Activated naive CD8-positive, alpha-beta T cell treated with anti-CD3 and anti-CD28 coated beads, Interleukin-2, amount 10 ng/mL, durations not matched to agents 7 days and 5 days (primary cell): Measurements from ENCODE around the gene RAB11B. TPM values are rescaled to one million over a fixed set of nuclear protein-coding genes. Genes with fewer than 3 reads are reported as not detected.
A peak's percentile ranks its signal among the peaks of the same experiment; 100 is the strongest.
"Not testable (repeated sequence)": the region's sequence is repeated elsewhere in the genome, so short reads cannot be mapped to it uniquely, and the experiment has no call there.

Source experiments
- ATAC-seq: fragments of 150-1000 bp; cut with Tn5 transposase; one replicate; pipeline ENCODE4 v1.10.0; 2021; ENCODE audit warnings: low read depth, moderate library complexity
- POLR2A ChIA-PET: fragments of 350-600 bp; sonication (Branson Sonifier 250); formaldehyde crosslinking; loops from one replicate; lab custom pipeline; 2021; ENCODE audit warnings: antibody characterized with exemption; lab: Charles Lee
- DNase-seq: peaks from one replicate; pipeline ENCODE4 v3.0.0; 2021
- H3K27ac Mint-ChIP-seq: one replicate; pipeline ENCODE4 v1.8.0; 2022; ENCODE audit warnings: mild to moderate bottlenecking, mixed read lengths
- H3K27me3 Mint-ChIP-seq: one replicate; pipeline ENCODE4 v1.8.0; 2022; ENCODE audit warnings: mild to moderate bottlenecking, moderate library complexity, mixed read lengths
- H3K36me3 Mint-ChIP-seq: one replicate; pipeline ENCODE4 v1.8.0; 2021; ENCODE audit warnings: mild to moderate bottlenecking, mixed read lengths
- H3K4me1 Mint-ChIP-seq: one replicate; pipeline ENCODE4 v1.8.0; 2021; ENCODE audit warnings: mixed read lengths
- H3K4me3 Mint-ChIP-seq: one replicate; pipeline ENCODE4 v1.8.0; 2022; ENCODE audit warnings: mild to moderate bottlenecking, moderate library complexity, mixed read lengths
- H3K9me3 Mint-ChIP-seq: one replicate; pipeline ENCODE4 v1.8.0; 2021; ENCODE audit warnings: mixed read lengths
- total RNA-seq, 2 experiments: library from RNA; stranded (reverse); gene quantifications; one replicate each; pipeline ENCODE4 v1.2.3, GENCODE V29; 2021

Gene RAB11B
- total RNA-seq, 2 experiments from 2014 or later, result 98.8 to 103 TPM

DNA sequence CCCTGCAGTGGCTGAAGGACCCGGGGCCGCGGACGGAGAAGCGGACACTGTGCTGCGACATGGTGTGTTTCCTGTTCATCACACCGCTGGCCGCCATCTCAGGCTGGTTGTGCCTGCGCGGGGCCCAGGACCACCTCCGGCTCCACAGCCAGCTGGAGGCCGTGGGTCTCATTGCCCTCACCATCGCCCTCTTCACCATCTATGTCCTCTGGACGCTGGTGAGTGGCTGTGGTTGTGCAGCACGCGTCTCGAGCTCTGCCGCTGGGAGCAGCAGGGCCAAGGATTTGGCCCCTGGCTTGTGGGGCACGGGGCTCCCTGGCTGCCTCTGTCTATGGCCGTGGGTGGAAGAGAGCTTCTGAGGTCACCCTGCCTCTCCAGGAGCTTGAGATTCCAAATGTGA lies 40.5 kb downstream of the RAB11B start:
- no peak overlapping the region for H3K4me3 Mint-ChIP-seq
- ATAC-seq, result no peak
- H3K4me1 Mint-ChIP-seq, result peaks cover 4% of the 10 kb centered on the region
- no peaks in the 10 kb centered on the region for H3K27me3 Mint-ChIP-seq
- H3K27ac Mint-ChIP-seq, result no peak overlapping the region
- H3K36me3 Mint-ChIP-seq, result peaks cover 10% of the 10 kb centered on the region
- no peak for DNase-seq
- POLR2A ChIA-PET, result no interaction called here
- H3K9me3 Mint-ChIP-seq, result no peaks in the 10 kb centered on the region

DNA sequence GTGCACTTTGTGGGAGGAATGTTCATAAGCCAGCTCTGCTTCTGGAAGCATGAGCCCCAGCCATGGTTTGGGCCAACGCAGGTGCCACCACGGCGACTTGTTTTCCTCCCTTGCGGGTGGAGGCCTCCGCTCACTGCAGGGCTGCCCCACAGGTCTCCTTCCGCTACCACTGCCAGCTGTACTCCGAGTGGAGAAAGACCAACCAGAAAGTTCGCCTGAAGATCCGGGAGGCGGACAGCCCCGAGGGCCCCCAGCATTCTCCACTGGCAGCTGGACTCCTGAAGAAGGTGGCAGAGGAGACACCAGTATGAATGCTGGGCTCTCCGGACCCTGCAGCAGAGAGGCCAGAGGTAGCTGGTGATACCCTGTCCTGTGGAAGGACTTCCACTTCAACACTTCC lies 48.1 kb downstream of the RAB11B start:
- Mint-ChIP-seq H3K27ac (no peak overlapping the region), H3K4me1 (peaks cover 8% of the 10 kb centered on the region), H3K4me3 (no peak overlapping the region), H3K27me3 (peaks cover 1% of the 10 kb centered on the region), H3K9me3 (no peaks in the 10 kb centered on the region), H3K36me3 (peaks cover 4% of the 10 kb centered on the region)
- ATAC-seq (no peak), DNase-seq (no peak)
- POLR2A ChIA-PET, result interaction anchor here (0.7 kb wide), 1 partner anchor 87 kb away, joined by 3 read pairs; no protein-coding TSS in a partner anchor

DNA sequence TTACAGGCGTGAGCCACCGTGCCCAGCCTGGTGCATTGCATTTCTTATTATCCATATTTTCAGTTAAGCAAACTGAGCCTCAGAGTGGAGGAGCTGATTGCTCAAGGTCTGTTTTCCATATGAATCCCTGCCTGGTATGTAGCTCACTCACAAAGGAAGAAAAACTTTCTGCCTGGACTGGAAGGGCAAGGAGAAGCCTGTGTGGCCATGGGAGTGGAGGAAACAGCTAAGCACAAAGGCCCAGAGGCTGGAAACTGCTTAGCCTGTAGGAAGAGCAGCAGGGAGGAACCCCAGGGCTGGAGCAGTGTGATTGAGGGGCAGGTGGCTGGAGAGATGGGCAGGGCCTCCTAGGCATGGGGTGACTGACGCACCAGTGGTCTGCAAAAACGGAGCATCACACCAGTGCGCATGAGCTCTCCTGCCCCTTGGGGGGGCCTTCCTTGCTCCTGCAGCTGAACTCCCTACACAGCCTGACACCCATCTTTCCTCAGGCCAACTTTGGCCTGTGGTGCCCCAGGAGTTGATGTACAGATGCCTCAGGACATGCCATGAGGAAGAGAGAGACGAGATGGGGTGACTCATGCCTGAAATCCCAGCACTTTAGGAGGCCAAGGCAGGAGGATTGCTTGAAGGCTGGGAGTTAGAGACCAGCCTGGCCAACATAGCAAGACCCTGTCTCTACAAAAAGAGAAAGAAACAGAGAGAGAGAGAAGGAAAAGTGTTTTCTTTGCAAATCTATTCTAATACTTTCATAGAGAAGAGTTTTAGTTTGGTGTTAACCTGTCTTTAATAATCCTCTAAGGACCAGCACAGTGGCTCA lies 51.8 kb downstream of the RAB11B start:
- ATAC-seq (no peak), DNase-seq (no peak)
- peaks cover 5% of the 10 kb centered on the region for H3K36me3 Mint-ChIP-seq
- H3K27ac Mint-ChIP-seq, result no peak overlapping the region
- no peaks in the 10 kb centered on the region for H3K9me3 Mint-ChIP-seq
- H3K27me3 Mint-ChIP-seq, result peaks cover 4% of the 10 kb centered on the region
- H3K4me1 Mint-ChIP-seq, result peaks cover 13% of the 10 kb centered on the region
- no peak overlapping the region for H3K4me3 Mint-ChIP-seq
- POLR2A ChIA-PET, result interaction anchor here (0.6 kb wide), 1 partner anchor 13 kb away, joined by 4 read pairs; no protein-coding TSS in a partner anchor

DNA sequence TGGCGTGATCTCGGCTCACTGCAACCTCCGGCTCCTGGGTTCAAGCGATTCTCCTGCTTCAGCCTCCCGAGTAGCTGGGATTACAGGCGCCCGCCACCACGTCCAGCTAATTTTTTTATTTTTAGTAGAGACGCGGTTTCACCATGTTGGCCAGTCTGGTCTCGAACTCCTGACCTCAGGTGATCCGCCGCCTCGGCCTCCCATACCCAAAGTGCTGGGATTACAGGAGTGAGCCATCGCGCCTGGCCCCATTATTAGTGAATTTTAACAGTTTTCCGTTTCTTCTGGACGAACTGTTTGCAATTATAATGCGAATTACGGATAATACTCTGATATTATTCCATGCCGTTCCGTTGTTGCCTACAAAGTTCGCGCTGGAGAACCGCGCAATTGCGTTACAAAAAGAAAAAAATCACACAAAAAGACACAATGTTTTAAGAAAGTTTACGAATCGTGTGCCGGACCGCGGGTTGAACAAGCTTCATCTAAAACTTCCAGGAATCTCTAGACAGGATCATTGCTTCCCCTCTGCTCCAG lies 54.0 kb downstream of the RAB11B start:
- DNase-seq, ATAC-seq, H3K9me3 Mint-ChIP-seq, H3K27me3 Mint-ChIP-seq: not testable (repeated sequence)
- POLR2A ChIA-PET, result interaction anchor here (0.6 to 3.2 kb wide), 15 partner anchors 8 to 234 kb away, joined by 3 to 32 read pairs (median 5); partner anchors contain the start of genes MARCHF2 and ZNF414
- Mint-ChIP-seq H3K27ac (peak overlapping the region; percentile 99), H3K4me3 (peak overlapping the region; percentile 100), H3K4me1 (peaks cover 30% of the 10 kb centered on the region), H3K36me3 (peaks cover 12% of the 10 kb centered on the region)

DNA sequence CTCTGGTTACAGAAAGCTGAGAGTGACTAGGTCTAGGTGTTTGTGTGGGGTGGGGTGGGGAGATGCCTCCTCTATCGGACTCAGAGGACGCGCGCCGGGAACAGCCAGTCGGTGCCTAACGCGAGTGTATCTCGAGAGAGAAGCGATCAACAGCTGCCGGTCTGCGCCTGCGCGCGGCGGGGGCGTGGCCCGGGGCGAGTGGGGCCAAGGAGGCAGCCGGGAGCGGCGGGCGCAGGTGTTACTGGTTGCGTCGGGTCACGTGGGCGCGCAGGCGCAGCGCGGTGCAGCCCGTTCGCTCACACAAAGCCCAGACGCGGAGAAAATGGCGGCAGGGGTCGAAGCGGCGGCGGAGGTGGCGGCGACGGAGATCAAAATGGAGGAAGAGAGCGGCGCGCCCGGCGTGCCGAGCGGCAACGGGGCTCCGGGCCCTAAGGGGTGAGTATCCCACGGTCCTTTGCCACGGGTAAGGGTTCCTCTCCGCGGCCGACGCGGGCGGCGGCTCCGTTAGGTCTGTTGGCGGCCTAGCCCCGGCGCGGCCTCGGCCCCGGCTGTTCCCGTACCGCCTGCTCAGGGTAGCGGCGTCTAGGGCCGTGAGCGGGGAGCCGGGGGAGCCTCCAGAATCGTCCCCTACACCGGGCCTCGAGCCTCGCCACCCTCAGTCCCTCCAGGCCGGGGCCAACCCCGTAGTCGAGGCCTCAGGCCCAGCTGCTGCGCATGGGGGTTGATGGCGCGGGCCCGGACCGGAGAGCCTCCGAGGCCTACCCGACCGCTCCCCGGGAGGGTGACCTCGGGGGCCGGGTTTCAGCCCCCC lies 54.7 kb downstream of the RAB11B start, which contains the start of gene HNRNPM:
Gene HNRNPM (plus strand): TSS at position 299 of the 811 bp plus-strand sequence. CDS start 24 bp downstream, at position 323.
- POLR2A ChIA-PET, result interaction anchor here (0.6 to 3.2 kb wide), 15 partner anchors 9 to 126 kb away, joined by 3 to 32 read pairs (median 5); partner anchors contain the start of genes MARCHF2 and ZNF414
- Mint-ChIP-seq H3K36me3 (peaks cover 12% of the 10 kb centered on the region), H3K4me1 (peaks cover 33% of the 10 kb centered on the region), H3K9me3 (no peaks in the 10 kb centered on the region), H3K4me3 (peak within 1 kb of the TSS; percentile 100), H3K27me3 (peaks cover 4% of the 10 kb centered on the region), H3K27ac (peak within 1 kb of the TSS; percentile 99)
- DNase-seq (peak; percentile 100), ATAC-seq (peak; percentile 96)

DNA sequence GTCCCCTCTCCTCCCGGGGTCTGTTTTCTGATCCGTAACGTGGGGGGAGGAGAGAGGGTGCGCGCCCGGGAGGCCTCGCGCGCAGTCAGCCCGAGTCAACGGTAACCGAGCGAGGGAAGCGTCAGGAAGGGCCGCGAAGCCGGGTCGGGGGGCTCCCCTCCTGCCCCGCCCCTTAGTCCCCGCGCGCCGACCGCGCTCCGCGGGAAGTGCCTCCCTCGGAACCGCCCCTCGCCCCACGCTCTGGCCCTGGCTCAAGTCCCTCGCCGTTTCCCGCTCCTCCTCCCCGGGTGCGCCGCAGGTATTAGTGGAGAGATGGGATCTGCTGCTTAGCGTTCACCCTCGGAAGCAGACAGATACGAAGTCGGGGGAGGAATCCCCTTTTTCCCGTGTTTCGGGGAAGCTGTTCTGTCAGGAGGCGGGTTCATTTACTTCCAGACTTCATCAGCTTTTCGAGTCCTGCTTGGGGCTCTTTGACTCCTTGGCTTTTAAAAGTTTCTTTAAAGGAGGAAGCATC lies 55.4 kb downstream of the RAB11B start:
- peak; percentile 72 for DNase-seq
- H3K4me1 Mint-ChIP-seq, result peaks cover 37% of the 10 kb centered on the region

DNA sequence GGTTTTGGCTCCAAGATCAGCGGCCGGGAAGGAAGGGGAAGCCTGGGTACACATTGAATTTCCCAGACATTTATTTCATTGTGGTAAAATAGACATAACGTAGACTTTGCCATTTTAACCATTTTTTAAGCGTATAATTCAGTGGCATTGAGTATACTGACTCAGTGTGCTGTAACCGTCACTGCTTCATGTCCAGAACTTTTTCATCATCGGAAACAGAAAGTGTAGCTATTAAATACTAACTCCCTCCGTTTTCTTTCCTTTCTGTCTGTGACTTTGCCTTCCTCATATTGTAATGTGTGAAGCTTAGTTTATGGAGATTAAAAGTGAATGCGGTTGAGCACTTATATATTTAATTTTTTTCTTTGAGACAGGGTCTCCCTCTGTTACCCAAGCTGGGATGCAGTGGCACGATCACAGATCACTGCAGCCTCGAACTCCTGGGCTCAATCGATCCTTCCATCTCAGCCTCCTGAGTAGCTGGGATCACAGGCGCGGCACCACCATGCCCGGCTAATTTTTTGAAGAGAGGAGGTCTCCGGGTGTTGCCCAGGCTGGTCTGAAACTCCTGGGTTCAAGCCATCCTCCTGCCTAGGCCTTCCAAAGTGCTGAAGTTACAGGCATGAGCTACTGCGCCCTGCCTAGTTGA lies 56.0 kb downstream of the RAB11B start:
- peaks cover 4% of the 10 kb centered on the region for H3K27me3 Mint-ChIP-seq
- H3K36me3 Mint-ChIP-seq, result peaks cover 12% of the 10 kb centered on the region
- H3K4me3 Mint-ChIP-seq, result peak overlapping the region; percentile 87
- H3K27ac Mint-ChIP-seq, result peak overlapping the region; percentile 80
- ATAC-seq (no peak), DNase-seq (no peak)
- no peaks in the 10 kb centered on the region for H3K9me3 Mint-ChIP-seq
- POLR2A ChIA-PET, result interaction anchor here (0.5 to 3.2 kb wide), 8 partner anchors 28 to 124 kb away, joined by 3 to 32 read pairs (median 4); partner anchors contain the start of genes MARCHF2 and ZNF414
- H3K4me1 Mint-ChIP-seq, result peaks cover 39% of the 10 kb centered on the region

More for the DNA sequence above, 55.4 kb downstream of the RAB11B start:
- H3K9me3 Mint-ChIP-seq, result no peaks in the 10 kb centered on the region
- POLR2A ChIA-PET, result interaction anchor here (1.0 to 3.2 kb wide), 8 partner anchors 11 to 125 kb away, joined by 3 to 32 read pairs (median 6); partner anchors contain the start of genes MARCHF2 and ZNF414
- peaks cover 4% of the 10 kb centered on the region for H3K27me3 Mint-ChIP-seq
- peaks cover 12% of the 10 kb centered on the region for H3K36me3 Mint-ChIP-seq
- peak; percentile 15 for ATAC-seq
- peak overlapping the region; percentile 87 for H3K4me3 Mint-ChIP-seq
- H3K27ac Mint-ChIP-seq, result peak overlapping the region; percentile 80

DNA sequence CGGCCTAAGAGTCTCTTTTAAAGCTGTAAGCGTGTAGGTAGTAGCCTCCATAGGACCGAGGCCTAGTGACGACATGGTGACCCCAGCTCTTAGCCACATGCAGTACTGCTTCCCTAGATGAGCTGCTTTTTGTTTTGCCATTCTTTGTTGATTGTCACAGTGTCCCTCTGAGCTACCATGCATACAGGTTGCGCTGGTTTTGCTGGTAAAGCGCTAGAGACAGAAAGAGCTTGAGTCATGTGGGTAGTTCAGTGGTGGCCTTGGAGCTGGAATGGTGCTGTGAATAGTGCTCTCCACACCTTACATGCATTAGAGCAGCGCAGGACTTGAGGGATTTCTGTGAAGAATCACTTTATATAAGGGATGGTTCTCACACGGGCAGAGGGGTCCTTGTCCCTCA lies 59.7 kb downstream of the RAB11B start:
- H3K27me3 Mint-ChIP-seq, result no peaks in the 10 kb centered on the region
- H3K27ac Mint-ChIP-seq, result no peak overlapping the region
- no peak for DNase-seq
- H3K4me1 Mint-ChIP-seq, result peaks cover 60% of the 10 kb centered on the region
- H3K4me3 Mint-ChIP-seq, result peak overlapping the region; percentile 8
- no peak for ATAC-seq
- peaks cover 19% of the 10 kb centered on the region for H3K36me3 Mint-ChIP-seq
- H3K9me3 Mint-ChIP-seq, result no peaks in the 10 kb centered on the region
- POLR2A ChIA-PET, result no interaction called here

DNA sequence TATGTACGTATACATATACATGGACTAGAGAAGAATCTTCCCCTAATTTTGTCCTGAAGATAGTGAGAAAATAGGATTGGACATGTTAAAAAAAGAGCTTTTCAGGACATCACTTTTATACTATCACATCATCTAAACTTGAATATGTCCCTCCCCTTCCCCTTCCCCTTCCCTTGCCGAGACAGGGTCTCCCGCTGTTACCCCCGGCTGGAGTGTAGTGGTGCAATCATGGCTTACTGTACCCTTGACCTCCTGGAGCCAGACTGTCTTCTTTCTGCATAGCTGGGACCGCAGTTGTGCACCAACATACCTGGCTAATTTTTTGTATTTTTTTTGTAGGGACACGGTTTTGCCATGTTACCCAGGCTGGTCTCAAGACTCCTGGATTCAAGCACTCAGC lies 61.2 kb downstream of the RAB11B start:
- DNase-seq (no peak), ATAC-seq (no peak)
- H3K27ac Mint-ChIP-seq, result peak overlapping the region; percentile 25
- H3K9me3 Mint-ChIP-seq, result no peaks in the 10 kb centered on the region
- peaks cover 20% of the 10 kb centered on the region for H3K36me3 Mint-ChIP-seq
- POLR2A ChIA-PET, result no interaction called here
- H3K4me3 Mint-ChIP-seq, result peak overlapping the region; percentile 39
- H3K4me1 Mint-ChIP-seq, result peaks cover 57% of the 10 kb centered on the region
- no peaks in the 10 kb centered on the region for H3K27me3 Mint-ChIP-seq

DNA sequence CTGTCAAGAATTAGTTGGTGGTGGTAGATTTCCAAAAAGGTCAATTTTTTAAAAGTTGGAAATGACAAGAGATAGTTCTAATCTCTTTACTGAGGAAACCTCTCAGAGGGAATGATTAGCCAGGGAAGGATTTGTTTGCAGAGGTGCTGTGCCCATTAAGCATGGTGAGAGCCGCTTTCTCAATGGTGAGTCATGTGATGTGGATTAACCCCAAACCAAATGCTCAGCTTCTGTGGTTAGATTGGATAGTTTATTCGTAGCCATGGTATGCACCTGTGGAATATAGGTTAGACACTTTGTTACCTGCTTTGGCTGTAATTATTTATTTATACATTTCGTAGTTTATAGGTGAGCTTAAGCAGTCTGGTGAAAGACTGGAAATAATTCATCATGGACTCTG lies 61.7 kb downstream of the RAB11B start:
- DNase-seq, result no peak
- H3K4me3 Mint-ChIP-seq, result peak overlapping the region; percentile 39
- H3K4me1 Mint-ChIP-seq, result peaks cover 58% of the 10 kb centered on the region
- H3K9me3 Mint-ChIP-seq, result no peaks in the 10 kb centered on the region
- peaks cover 24% of the 10 kb centered on the region for H3K36me3 Mint-ChIP-seq
- no peaks in the 10 kb centered on the region for H3K27me3 Mint-ChIP-seq
- no peak for ATAC-seq
- POLR2A ChIA-PET, result no interaction called here
- no peak overlapping the region for H3K27ac Mint-ChIP-seq

DNA sequence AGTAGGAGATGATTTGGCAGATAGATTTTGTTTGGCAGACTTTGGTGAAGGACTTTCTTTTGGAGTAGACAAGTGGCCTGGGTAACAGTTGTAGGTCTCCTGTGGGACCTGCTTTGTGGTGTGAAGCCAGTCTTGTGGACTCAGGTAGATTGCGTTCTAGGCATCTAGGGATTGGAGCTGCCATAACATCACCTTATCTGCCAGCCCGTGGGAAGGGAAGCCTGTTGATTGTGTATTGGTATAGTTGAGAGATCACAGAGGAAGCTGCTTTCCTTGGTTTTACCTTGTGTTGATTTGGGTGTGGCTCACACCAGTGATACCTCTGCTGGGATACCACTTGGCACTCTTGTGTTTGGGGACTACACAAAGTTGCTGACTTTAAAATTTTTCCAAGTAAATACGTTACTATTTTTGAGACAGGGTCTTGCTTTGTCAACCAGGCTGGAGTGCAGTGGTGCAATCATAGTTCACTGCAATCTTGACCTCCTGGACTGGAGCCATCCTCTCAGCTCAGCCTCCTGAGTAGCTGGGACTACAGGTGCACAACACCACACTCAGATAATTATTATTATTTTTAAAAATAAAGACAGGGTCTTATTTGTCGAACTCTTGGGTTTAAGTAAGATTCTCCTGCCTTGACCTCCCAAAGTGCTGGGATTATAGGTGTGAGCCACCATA lies 62.4 kb downstream of the RAB11B start:
- Mint-ChIP-seq H3K4me1 (peaks cover 52% of the 10 kb centered on the region), H3K9me3 (no peaks in the 10 kb centered on the region), H3K27me3 (no peaks in the 10 kb centered on the region), H3K27ac (peak overlapping the region; percentile 48), H3K36me3 (peaks cover 20% of the 10 kb centered on the region), H3K4me3 (peak overlapping the region; percentile 35)
- ATAC-seq, result no peak
- POLR2A ChIA-PET, result no interaction called here
- no peak for DNase-seq

DNA sequence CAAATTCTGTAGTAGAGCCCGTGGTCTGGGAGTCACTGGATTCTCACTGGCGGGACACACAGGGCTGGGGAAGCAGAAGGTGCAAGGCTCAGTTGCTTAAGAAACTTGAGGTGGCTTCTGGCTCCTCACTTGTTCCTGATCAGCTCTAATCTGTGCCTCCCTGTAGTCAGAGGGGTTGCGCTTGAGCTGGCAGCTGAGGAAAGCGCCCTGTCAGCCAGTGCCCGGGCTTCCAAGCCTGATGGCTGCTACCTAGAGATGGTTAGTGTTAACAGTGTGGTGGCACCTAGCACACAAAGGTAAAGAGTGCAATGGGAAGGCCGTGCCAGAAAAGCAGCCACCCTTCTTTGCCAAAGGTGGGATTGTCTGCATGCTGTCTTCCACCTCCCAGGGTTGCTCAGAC lies 63.5 kb downstream of the RAB11B start:
- ATAC-seq (no peak), DNase-seq (no peak)
- Mint-ChIP-seq H3K36me3 (peaks cover 17% of the 10 kb centered on the region), H3K4me1 (peaks cover 49% of the 10 kb centered on the region), H3K27me3 (no peaks in the 10 kb centered on the region), H3K27ac (no peak overlapping the region), H3K9me3 (no peaks in the 10 kb centered on the region), H3K4me3 (no peak overlapping the region)
- POLR2A ChIA-PET, result no interaction called here
